GM12892 (cell line): ENCODE measurements around the gene PABPN1L.

Source experiments
- POLR2A ChIP-seq: IDR thresholded peaks from 2 replicates; pipeline ENCODE4 v1.6.1; 2011; ENCODE audit warnings: low read depth, low read length, control low read depth
- TAF1 ChIP-seq: IDR thresholded peaks from 2 replicates; pipeline ENCODE4 v1.6.1; 2011; ENCODE audit warnings: low read depth, mild to moderate bottlenecking, control low read depth, low read length, borderline replicate concordance

DNA sequence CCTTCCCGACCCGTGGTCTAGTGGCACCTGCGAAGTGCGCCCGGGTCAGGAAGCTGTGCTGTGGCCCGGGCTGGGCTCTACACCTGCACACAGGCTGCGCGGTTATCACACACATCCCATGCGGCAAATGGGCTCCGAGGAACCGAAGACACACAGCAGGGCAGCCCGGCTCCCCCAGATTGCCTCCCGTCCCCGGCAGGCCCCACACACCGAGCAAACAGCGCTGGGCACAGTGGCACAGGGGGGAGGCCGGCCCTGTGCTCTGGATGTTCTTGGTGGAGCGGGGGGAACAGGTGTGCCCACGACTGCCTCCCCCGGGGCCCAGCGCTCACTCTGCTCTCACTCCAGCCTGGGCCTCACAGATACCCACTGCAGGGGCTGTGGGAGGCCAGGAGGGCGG is 28.9 kb upstream of the PABPN1L start:
- TF ChIP-seq TAF1 (no peak), POLR2A (no peak)
